COLO668 (cell line): ENCODE measurements around the gene AP1AR.
"Not testable (repeated sequence)": the region's sequence is repeated elsewhere in the genome, so short reads cannot be mapped to it uniquely, and the experiment has no call there.

ENCODE experiments used
- DNase-seq: peaks from one replicate; lab custom pipeline; 2025; ENCODE audit not compliant: unreplicated experiment; lab: John Stamatoyannopoulos, UW

Gene AP1AR

DNA sequence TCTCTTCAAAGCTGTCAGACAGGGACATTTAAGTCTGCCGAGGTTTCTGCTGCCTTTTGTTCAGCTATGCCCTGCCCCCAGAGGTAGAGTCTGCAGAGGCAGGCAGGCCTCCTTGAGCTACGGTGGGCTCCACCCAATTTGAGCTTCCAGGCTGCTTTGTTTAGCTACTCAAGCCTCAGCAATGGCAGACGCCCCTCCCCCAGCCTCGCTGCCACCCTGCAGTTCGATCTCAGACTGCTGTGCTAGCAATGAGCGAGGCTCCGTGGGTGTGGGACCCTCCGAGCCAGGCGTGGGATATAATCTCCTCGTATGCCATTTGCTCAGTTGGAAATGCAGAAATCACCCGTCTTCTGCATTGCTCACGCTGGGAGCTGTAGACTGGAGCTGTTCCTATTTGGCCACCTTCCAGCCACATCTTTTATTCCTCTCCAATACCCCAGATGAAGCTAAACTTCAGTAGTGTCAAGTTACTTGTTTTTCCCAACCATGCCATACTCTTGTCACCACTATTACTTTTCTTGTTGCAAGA, 77.7 kb downstream of the AP1AR start:
- not testable (repeated sequence) for DNase-seq

DNA sequence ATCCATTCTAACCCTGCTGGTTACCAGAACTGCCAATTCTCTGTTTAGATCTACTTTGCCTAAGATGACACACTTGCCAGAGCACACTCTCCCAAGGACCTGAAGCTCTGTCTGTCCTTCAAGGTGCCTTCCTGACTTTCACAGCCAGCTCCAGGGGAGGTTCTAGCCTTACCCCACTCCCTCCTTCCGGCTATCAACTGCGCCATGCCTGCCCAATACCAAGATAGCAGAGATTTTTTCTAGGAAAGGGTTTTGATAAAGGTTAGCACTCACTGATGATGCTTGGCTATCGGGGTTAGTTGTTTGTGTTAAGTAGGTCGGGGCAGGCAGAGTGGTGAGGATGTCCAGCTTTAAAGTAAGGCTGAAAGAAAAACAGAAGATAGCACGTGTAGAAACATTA, 79.9 kb downstream of the AP1AR start:
- no peak for DNase-seq

DNA sequence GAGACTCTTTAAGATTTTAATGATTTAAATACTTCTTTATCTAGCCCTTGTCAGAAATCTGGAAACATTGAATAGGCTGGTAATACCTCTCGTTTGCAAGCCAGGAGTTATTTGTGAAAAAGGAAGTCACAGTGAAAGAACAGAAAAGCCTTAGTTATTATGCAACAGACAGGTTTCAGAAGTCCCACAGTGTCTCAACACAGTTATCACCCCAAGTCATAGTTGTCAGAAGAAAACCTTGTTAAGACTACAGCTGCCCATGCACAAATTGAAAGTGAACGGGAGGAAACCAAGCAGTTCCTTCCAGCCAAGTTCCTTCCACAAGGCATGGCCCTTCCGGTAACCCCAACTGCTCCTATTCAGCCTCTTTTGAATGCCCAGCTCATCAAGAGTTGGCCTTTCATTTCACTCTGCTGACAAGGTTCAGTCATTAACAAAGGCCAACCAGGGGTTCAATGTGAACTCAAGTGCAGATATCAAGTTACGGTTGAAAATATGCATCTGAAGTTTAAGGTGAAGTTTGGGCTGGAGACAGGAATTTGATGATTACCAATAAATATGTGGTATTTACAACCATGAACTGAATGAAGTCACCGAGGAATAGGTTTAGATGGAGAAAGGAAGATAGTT, 81.1 kb downstream of the AP1AR start:
- no peak for DNase-seq

DNA sequence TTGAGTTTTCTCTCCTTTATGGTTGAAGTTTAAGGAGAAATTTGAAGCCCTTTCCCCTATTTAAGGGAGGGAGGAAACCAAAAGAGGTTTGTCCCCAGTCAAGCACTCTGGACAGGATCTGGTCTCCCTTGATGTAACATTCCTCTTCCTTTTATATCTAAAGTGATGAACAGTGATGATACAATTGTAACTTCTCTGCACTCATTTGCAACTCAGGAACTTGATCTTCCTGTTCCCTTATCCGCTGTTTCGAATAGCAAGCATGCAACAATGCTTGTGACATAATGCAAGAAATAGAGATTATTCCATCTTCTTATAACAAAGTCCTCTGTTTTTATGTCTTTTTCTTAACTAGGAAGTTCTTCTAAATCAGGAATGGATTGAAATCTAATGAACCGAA, 83.9 kb downstream of the AP1AR start:
- no peak for DNase-seq

DNA sequence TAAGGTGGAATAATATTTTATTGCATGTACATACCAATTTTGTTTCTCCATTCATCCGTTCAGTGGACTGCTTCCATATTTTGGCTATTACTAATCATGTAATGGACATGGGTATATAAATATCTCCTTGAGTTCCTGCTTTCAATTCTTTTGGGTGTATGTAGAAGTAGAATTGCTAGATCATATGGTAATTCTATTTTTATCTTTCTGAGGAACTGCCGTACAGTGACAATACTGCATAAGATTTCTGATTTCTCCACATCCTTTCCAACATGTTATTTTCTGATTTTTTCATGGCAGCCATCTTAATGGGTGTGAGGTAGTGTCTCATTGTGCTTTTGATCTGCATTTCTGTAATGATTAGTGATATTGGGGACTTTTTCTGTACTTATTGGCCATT, 84.8 kb downstream of the AP1AR start:
- DNase-seq, result no peak

DNA sequence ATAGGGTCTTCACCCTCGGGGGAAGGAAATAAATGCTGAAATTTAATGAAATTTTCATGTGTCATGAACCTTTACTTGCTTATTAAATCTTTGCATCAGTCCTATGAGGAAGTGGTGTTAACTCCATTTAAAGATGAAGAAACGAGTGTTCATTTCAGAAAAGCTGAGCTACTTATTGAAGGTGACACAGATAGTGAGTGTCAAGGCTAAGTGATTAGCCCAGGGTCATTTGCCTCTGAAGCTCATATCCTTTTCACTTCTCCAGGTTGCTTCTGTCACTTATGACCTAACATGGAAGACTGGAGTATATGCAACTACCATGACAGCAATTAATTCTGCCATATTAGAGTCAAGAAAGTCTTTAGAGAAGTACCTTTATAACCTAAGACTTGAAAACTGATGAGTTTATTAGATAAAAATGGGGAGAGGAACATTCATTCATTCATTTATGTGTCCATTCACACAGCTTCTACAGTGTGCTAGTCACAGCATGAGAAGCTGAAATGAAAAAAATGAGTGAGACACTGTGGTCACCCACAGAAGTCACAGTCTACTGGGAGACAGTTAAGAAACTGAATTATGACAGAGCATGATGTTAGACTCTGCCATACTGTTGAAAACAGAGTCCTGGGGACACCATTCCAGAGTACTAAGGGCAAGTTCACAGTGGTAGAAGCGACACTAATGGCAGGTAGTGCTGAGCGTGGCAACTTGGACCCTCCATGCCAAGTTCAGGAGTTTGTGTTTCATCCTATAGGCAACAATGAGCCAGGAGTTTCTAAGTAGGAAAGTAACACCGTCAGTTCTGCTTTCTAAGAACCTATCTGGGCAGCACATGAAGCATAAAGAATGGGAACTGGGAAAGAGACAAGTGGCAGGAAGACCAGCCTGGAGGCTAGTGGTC, 86.9 kb downstream of the AP1AR start:
- no peak for DNase-seq
